Muscle of leg (tissue), 11 donors: Measurements from ENCODE around the gene CA9. TPM values are rescaled to one million over a fixed set of nuclear protein-coding genes. Genes with fewer than 3 reads are reported as not detected.

Experiments used
- DNase-seq: peaks from one replicate; pipeline ENCODE4 v3.0.0; 2013
- H3K27ac ChIP-seq: one replicate; pipeline ENCODE4 v1.5.1; 2013; ENCODE audit warnings: mild to moderate bottlenecking, low read length, control low read depth
- H3K27me3 ChIP-seq: one replicate; pipeline ENCODE4 v1.6.1; 2013; ENCODE audit warnings: low read length; ENCODE audit not compliant: control insufficient read depth, insufficient read depth
- H3K36me3 ChIP-seq: one replicate; pipeline ENCODE4 v1.6.1; 2013; ENCODE audit warnings: low read length; ENCODE audit not compliant: control insufficient read depth, insufficient read depth
- H3K4me1 ChIP-seq: one replicate; pipeline ENCODE4 v1.6.1; 2013; ENCODE audit warnings: low read length; ENCODE audit not compliant: control insufficient read depth, insufficient read depth
- H3K4me3 ChIP-seq: one replicate; pipeline ENCODE4 v1.5.1; 2013; ENCODE audit warnings: low read length, control low read depth
- H3K9me3 ChIP-seq: replicated peaks from 2 replicates; pipeline ENCODE4 v1.6.1; 2013; ENCODE audit warnings: low read depth, low read length; ENCODE audit not compliant: control insufficient read depth
- WGBS: methylation state at CpG from one replicate; pipeline ENCODE4 v1.1.5; 2013; ENCODE audit warnings: missing lambda C conversion rate; ENCODE audit not compliant: insufficient coverage; 5-methylcytosine and 5-hydroxymethylcytosine counted together
- polyA plus RNA-seq, 8 donors: library from polyadenylated mRNA; unstranded; fragments of 120-200 nt; gene quantifications; one replicate each; pipeline versions ENCODE4 v1.2.1 to v1.2.3, GENCODE V29; 2013; ENCODE audit warnings: inconsistent platforms in 1 of 8, low replicate concordance in 1 of 8; ENCODE audit not compliant: insufficient read length in 8 of 8, insufficient read depth in 1 of 8
- total RNA-seq: library from RNA; stranded (reverse); fragments of 120-200 nt; gene quantifications from one replicate; pipeline ENCODE4 v1.2.4, GENCODE V29; 2013

The CA9 gene
- total and polyA plus RNA-seq, 9 donors: 0.49 to 2.4 (median 0.68) TPM

GRCh38 chr9:35689542-35690293, 16.0 kb downstream of the CA9 start, which contains the start of gene TPM2:
TPM2 (minus strand) TSS chr9:35689925; CDS start chr9:35689817, 108 bp downstream.
- H3K9me3 ChIP-seq: no peaks in the 10 kb centered on the region
- peaks cover 46% of the 10 kb centered on the region for H3K4me1 ChIP-seq
- peaks cover 42% of the 10 kb centered on the region for H3K36me3 ChIP-seq
- peak within 1 kb of the TSS; percentile 97 for H3K27ac ChIP-seq
- 2% methylated on average over 50 of the region's 61 CpGs for WGBS
- peak within 1 kb of the TSS; percentile 80 for H3K4me3 ChIP-seq
- peak; percentile 92 for DNase-seq
- no peaks in the 10 kb centered on the region for H3K27me3 ChIP-seq

DNA sequence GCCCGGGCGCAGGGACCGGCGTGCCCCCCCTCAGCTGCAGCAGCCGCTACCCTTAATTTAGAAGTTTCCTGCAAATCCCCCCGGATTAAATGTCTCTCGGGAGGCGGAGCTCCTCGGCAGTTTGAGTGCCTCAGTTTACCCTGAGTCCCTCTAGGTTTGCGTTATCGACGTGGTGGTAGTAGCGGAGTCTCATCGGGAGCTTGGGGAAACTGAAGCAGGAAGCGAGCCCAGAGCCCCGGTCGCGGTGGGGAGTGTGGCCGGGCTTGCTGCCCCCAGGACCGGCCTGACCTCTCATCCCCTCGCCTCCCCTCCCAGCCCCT, 16.5 kb downstream of the CA9 start:
- peaks cover 37% of the 10 kb centered on the region for H3K36me3 ChIP-seq
- no peaks in the 10 kb centered on the region for H3K9me3 ChIP-seq
- 0% methylated on average over 17 of the region's 21 CpGs for WGBS
- DNase-seq: no peak
- peak overlapping the region; percentile 80 for H3K4me3 ChIP-seq
- no peaks in the 10 kb centered on the region for H3K27me3 ChIP-seq
- H3K27ac ChIP-seq: peak overlapping the region; percentile 97
- H3K4me1 ChIP-seq: peaks cover 40% of the 10 kb centered on the region

DNA sequence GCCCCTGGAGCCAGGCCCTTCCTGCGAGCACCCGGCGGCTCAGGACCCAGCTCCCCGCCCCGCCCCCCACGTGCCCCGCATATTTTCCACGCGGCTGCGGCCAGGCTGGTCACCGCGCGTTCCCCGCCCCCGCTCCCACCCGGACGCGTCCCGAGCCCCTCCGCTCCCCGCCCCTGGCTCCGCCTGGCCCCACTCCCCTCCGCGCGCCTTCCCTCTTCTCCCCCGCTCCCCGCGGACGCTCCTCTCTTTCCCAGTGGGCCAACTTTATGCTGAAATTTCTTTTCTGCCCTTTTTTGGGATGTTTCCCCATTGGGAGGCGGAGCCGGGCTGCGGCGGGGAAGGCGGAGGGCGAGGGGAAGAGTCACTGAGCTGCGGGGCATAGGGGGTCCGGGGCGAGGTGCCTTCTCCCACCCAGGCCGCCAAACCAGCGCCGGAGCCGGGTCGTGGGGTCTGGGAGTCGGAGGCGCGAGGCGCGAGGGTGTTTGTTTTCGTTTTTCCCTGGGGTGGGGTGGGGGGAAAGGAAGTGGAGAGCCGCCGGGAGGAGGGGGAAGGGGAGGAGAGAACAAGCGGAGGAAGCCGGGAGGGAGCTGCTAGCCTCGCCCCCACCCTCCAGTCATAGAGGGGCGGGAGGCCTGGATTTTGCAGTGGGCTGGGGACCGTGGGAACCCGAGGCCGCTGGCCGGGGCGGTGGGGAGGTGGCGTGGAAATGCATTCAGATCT, 17.0 kb downstream of the CA9 start:
- WGBS: under 1% methylated on average over 43 of the region's 61 CpGs
- H3K36me3 ChIP-seq: peaks cover 33% of the 10 kb centered on the region
- peak; percentile 91 for DNase-seq
- H3K27ac ChIP-seq: peak overlapping the region; percentile 97
- peaks cover 37% of the 10 kb centered on the region for H3K4me1 ChIP-seq
- H3K9me3 ChIP-seq: no peaks in the 10 kb centered on the region
- H3K4me3 ChIP-seq: peak overlapping the region; percentile 80
- no peaks in the 10 kb centered on the region for H3K27me3 ChIP-seq

GRCh38 chr9:35691334-35691650, 17.6 kb downstream of the CA9 start:
- Histone ChIP-seq H3K36me3 (peaks cover 34% of the 10 kb centered on the region), H3K4me1 (peaks cover 35% of the 10 kb centered on the region), H3K27ac (peak overlapping the region; percentile 97), H3K9me3 (no peaks in the 10 kb centered on the region), H3K4me3 (peak overlapping the region; percentile 80), H3K27me3 (no peaks in the 10 kb centered on the region)
- 3% methylated on average over 6 of the region's 10 CpGs for WGBS
- no peak for DNase-seq

DNA sequence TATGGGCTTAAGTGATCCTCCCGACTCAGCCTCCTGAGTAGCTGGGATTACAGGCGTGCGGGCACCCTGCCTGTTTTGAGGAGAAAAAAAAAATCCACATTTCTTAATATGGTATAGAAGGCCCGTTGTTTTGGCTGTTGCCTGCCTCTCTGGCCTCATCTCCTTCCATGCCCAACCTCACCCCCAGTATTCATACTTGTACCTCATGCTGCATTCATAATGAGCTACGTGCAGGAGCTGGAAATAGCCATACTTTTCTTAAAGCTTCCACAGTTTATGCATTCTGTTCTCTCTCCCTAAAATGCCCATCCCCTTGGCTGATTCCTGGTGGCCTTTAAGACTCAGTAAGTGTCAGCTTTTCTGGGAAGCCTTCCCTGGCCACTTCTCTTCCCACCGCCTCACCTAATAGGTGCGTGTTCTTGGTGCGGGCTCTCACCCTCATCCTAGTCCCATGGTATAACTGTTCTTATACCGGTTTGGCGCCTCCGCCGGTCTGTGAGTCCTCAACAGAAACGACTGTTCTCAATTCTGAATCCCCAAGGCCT, 18.1 kb downstream of the CA9 start:
- Histone ChIP-seq H3K4me1 (peaks cover 29% of the 10 kb centered on the region), H3K4me3 (no peak overlapping the region), H3K27ac (peak overlapping the region; percentile 97), H3K27me3 (no peaks in the 10 kb centered on the region), H3K36me3 (peaks cover 33% of the 10 kb centered on the region), H3K9me3 (no peaks in the 10 kb centered on the region)
- DNase-seq: no peak
- WGBS: 51% methylated on average over 9 of the region's 13 CpGs

DNA sequence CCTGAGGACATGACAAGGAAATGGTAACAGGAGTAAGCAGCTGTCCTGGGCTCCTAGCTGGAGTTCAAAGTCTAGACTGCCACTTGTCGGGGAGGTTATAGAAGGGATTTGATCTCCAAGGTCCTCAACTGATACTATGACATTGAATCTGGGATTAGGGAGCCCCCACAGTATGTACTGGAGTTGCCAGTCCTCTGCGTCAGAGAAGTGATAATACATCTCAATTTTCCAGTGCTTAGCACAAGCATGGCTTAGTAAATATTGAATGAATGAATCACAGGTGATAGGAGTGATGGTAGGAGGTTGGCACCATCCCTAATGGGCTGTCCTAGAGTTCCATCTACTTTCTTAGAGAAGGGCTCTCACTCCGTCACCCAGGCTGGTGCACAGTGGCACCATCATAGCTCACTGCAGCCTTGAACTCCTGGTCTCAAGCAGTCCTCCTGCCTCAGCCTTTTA, 22.2 kb downstream of the CA9 start:
- no peaks in the 10 kb centered on the region for H3K27me3 ChIP-seq
- H3K4me1 ChIP-seq: peaks cover 9% of the 10 kb centered on the region
- WGBS: 100% methylated on average over 3 of the region's 3 CpGs
- no peak overlapping the region for H3K4me3 ChIP-seq
- H3K9me3 ChIP-seq: no peaks in the 10 kb centered on the region
- H3K36me3 ChIP-seq: peaks cover 51% of the 10 kb centered on the region
- no peak overlapping the region for H3K27ac ChIP-seq
- no peak for DNase-seq

GRCh38 chr9:35696520-35697215, 22.9 kb downstream of the CA9 start:
- Histone ChIP-seq H3K9me3 (no peaks in the 10 kb centered on the region), H3K27ac (no peak overlapping the region), H3K4me1 (peaks cover 4% of the 10 kb centered on the region), H3K4me3 (no peak overlapping the region), H3K27me3 (no peaks in the 10 kb centered on the region), H3K36me3 (peaks cover 58% of the 10 kb centered on the region)
- whole genome bisulfite sequencing: 42% methylated on average over 7 of the region's 9 CpGs
- DNase-seq: peak; percentile 49

DNA sequence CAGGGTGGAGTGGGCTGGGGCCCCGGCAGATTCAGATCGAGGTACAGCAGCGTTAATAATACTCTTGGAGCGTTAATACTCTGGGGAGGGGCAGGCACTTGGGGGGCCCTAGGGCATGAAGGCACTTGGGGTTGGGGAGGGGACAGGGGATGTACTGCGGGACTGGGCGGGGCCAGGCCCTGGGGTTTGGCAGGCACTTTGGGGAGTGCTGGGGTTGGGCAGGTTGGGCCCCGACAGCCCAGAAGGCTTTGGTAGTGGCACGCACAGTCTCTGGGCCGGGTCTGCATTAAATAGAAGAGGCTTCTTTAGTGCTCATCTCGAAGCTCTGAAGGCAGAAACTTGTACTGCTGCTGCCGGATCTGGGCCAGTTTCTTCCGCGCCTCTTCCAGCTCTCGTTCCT, 23.8 kb downstream of the CA9 start:
- Histone ChIP-seq H3K4me1 (no peaks in the 10 kb centered on the region), H3K27me3 (no peaks in the 10 kb centered on the region), H3K36me3 (peaks cover 67% of the 10 kb centered on the region), H3K27ac (no peak overlapping the region), H3K4me3 (no peak overlapping the region), H3K9me3 (no peaks in the 10 kb centered on the region)
- DNase-seq: no peak
- 72% methylated on average over 14 of the region's 14 CpGs for WGBS

DNA sequence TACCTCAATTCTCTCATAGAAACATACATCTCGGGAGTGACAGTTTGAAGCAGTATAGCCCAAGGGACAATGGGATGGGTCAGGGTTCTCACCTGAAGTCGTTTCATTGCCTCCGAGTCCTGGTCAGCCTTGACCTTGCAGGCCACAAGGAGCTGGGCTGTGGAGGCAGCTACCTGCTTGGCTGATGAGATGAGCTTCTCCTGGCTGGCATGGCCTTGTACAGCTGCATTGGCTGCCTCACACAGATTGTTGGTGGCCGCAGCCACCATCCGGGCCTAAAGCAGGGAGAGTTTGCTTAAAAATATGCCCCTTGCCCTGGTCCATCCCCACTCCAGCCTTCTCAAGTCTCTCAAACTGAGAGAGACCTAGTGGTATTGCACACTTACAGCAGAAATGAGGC, 24.5 kb downstream of the CA9 start:
- Histone ChIP-seq H3K4me3 (no peak overlapping the region), H3K9me3 (no peaks in the 10 kb centered on the region), H3K4me1 (no peaks in the 10 kb centered on the region), H3K27ac (no peak overlapping the region), H3K27me3 (no peaks in the 10 kb centered on the region), H3K36me3 (peaks cover 74% of the 10 kb centered on the region)
- 95% methylated on average over 2 of the region's 5 CpGs for WGBS
- DNase-seq: no peak

GRCh38 chr9:35700031-35700430, 26.3 kb downstream of the CA9 start:
- Histone ChIP-seq H3K4me1 (no peaks in the 10 kb centered on the region), H3K27ac (no peak overlapping the region), H3K36me3 (peaks cover 92% of the 10 kb centered on the region), H3K4me3 (no peak overlapping the region), H3K9me3 (no peaks in the 10 kb centered on the region), H3K27me3 (no peaks in the 10 kb centered on the region)
- WGBS: 88% methylated on average over 10 of the region's 11 CpGs
- no peak for DNase-seq
